Posterior vena cava (tissue), 2 donors: ENCODE measurements around the gene AR. TPM values are rescaled to one million over a fixed set of nuclear protein-coding genes. Genes with fewer than 3 reads are reported as not detected.
"Not testable (repeated sequence)": the region's sequence is repeated elsewhere in the genome, so short reads cannot be mapped to it uniquely, and the experiment has no call there.

Source experiments
- DNase-seq: peaks from one replicate; pipeline ENCODE4 v3.0.0-alpha.2; 2020; ENCODE audit warnings: low spot score
- intact Hi-C, 2 donors: fragments of 100-400 bp; cut with DNase I; formaldehyde crosslinking; loops; one replicate each; pipeline versions ENCODE4 v1.14.1 to v1.14.2; 2022 to 2023
- total RNA-seq, 2 donors: library from RNA; stranded (reverse); fragmentation: NEBNext Ultra II Directional; extraction: Animal tissue kit (Norgen Biotek cat#: 25700); gene quantifications; one replicate each; pipeline ENCODE4 v1.2.1, GENCODE V29; 2021
- donor health status: DM: yes; HTN: yes; CAD: no.
- donor health status: DM: yes; HTN: yes; CAD: no.

Gene AR
- total RNA-seq, 2 donors from 2014 or later = 12.3 to 15.4 TPM

- DNase-seq = no peak
- intact Hi-C loops = no loop called here
Observed at GRCh38 chrX:67619253-67619652, 75.4 kb downstream of the AR start.

DNA sequence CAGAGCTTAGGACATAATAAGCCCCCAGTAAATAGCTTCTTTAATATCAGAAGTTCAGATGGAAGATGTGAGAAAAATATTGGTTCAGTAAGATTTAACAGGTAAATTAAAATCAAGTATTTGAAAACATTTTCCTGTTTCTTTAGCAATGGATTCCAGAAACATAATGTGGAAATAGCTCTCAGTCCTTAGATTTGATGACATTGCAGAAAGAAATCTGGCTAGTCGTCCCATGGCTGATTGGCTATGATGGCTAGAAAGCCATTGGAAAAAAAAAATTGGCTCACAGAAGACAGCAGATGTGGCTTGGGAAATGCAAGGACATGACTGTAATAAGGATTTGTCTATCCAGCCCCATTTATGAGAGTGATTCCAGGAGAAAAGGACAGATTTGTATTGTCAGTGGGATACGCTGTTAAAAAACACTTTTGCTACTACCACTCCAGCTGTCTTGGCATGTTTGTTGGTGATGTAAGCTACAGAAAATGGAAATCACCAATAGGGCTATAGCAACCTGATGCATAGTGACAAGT is 78.3 kb downstream of the AR start:
- intact Hi-C loops = no loop called here
- DNase-seq = no peak

- intact Hi-C loops = no loop called here
- no peak for DNase-seq
Observed at GRCh38 chrX:67624325-67624724, 80.5 kb downstream of the AR start.

- intact Hi-C loops = no loop called here
- no peak for DNase-seq
Observed at GRCh38 chrX:67635424-67635823, 91.6 kb downstream of the AR start.

- intact Hi-C loops = no loop called here
- DNase-seq = no peak
Observed at GRCh38 chrX:67636532-67636931, 92.7 kb downstream of the AR start.

DNA sequence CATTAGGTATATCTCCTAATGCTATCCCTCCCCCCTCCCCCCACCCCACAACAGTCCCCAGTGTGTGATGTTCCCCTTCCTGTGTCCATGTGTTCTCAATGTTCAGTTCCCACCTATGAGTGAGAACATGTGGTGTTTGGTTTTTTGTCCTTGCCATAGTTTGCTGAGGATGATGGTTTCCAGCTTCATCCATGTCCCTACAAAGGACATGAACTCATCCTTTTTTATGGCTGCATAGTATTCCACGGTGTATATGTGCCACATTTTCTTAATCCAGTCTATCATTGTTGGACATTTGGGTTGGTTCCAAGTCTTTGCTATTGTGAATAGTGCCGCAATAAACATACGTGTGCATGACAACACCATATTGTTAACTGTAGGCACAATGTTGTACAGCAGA is 93.5 kb downstream of the AR start:
- intact Hi-C loops, DNase-seq: not testable (repeated sequence)

DNA sequence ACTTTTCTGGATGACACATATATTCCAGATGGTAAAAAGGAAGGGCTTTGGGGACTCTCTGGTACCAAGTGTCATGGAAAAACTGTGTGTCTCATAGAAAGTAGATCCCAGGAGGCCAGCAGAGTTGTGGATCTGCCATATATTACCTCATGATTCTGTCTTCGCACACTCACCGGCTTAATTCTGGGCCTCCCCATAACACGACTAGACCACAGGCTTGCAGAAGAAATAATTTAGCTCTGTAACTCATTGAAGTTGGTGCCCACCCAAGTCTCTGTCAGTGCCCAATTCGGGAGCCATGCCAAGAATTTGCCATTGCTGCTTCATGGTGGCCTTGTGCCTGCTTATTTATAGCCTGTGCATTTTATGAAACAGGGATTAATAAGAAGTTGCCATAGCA is 104.5 kb downstream of the AR start:
- intact Hi-C loops = no loop called here
- no peak for DNase-seq

DNA sequence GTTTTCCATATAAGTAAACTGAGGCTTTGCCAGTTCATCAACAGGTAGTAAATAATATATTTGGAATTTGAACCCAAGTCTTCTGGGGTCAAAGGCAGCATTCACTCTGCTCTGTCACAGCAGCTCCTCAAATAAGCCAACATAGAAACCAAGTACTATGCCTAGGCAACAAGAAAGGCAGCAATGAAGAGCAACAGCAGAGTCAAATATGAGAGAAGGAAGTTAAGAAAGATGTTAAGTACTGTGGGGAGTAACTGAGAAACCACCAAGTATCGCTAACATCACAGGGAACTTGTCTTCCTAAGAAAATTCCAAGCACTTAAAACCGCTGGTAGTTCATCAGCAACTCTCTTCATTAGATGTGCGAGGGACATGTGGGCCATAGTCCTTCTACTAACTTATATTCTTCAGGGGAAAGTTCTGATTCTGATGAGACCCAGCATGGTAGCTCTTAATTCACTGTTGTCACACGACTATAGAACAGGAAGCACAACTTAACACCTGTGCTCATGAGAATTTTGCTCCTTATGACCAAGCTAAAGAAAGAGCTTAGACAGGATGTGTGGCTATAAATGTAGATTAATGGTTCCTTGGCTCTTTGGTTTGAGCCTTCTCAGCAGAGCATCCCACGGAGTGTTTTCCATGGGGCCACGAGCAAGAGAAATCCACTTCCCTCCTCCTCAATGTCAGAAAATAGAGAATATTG is 107.8 kb downstream of the AR start:
- no peak for DNase-seq
- intact Hi-C loops = no loop called here

DNA sequence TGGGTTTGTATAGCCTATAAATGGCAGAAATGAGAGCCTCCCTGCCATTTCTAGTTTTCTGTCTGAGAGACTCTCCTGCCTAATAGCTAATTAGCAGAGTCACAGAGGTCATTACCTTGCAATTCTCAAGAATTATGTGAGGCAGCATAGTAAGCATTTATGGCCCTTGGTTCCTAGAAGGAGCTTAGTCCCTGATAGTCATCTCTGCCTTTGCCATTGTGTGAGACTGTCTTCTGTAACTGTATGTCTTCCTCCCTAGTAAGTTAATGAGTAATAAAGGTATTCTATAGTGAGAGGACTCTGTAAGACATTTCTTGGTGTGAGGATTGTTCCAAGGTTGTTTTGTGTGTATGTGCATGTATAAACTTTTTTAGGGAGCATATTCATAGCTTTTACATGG is 108.7 kb downstream of the AR start:
- DNase-seq = no peak
- intact Hi-C loops = no loop called here

DNA sequence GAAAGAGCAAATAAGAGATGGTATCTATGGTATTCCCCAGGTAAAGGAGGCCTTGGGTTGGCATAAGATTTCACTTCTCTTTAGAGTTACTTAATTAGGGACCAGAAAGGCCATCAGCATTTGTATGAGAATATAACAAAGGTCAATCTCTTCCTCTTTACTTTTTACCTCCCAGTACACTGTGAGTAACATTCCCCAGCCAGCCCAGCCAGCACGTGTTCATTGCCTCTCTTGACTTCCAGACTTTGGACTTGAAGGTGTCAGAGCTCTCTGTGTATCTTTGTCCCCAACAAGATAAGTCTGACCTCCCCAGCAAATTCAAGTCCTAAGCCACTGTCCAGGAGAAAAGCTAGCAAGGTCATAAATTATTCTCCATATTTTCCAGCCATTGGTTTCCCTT is 110.5 kb downstream of the AR start:
- intact Hi-C loops = no loop called here
- no peak for DNase-seq

GRCh38 chrX:67665583-67665982 is 121.8 kb downstream of the AR start:
- intact Hi-C loops = no loop called here
- no peak for DNase-seq

DNA sequence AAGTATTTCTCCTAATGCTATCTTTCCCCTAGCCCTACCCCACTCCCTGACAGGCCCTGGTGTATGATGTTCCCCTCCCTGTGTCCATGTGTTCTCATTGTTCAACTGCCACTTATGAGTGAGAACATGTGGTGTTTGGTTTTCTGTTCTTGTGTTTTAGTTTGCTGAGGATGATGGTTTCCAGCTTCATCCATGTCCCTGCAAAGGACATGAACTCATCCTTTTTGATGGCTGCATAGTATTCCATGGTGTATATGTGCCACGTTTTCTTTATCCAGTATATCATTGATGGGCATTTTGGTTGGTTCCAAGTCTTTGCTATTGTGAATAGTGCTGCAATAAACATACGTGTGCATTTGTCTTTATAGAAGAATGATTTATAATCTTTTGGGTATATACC is 126.9 kb downstream of the AR start:
- DNase-seq, intact Hi-C loops: not testable (repeated sequence)

DNA sequence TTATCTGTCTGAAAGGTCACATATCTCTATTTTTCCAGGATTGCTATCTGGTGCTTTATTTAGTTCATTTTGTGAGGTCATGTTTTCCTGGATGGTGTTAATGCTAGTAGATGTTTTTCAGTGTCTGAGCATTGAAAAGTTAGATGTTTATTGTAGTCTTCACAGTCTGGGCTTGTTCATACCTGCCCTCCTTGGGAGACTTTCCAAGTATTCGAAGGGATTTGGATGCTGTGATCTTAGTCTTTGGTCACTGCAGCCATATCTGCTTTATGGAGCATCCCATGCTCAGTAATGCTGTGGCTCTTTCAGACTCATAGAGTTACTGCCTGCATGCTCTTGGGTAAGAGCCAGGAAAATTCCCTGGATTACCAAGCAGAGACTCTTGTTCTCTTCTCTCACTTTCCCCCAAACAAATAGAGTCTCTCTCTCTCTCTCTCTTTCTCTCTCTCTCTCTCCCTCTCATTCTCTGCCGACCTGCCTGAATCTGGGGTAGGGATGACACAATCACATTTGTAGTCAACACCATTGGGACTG is 130.0 kb downstream of the AR start:
- intact Hi-C loops = no loop called here
- DNase-seq = no peak

DNA sequence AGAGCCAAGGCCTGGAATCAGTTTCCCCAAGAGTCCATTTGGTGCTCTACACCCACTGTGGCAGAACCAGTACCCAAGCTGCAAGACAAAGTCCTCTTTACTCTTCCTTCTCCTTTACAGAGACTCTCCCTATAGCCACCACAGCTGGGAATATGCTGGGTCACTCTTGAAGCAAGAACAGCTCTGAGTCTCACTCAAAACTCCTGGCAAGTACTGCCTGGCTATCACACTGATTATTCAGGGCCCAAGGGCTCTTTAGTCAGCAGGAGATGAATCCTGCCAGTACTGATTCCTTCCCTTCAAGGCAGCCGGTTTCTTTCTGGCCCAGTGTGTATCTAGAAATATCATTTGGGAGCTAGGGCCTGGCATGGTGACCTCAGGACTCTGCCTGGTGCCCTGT is 130.9 kb downstream of the AR start:
- no peak for DNase-seq
- intact Hi-C loops = no loop called here

- no peak for DNase-seq
- intact Hi-C loops = no loop called here
Observed at GRCh38 chrX:67684136-67684535, 140.3 kb downstream of the AR start.

DNA sequence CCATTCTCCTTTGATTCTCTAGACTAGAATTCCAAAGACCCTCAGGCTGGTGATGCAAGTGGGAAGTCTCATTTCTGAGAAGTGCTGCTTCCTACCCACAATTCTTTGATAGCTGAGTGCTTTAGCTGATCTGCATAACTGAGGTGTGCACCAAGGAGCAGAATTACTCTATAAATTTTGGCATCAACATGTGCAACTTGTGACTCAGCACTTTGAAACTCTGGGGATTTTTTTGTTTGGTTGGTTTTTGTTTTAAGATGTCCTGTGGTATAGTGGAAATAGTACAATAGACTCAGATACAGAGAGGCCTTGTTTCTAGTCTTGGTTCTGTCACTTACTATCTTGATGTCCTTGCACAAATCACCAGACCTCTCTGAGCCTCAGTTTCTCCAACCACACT is 148.4 kb downstream of the AR start:
- DNase-seq = no peak
- intact Hi-C loops = no loop called here

GRCh38 chrX:67693928-67694327 is 150.1 kb downstream of the AR start:
- no peak for DNase-seq
- intact Hi-C loops = no loop called here

- intact Hi-C loops = no loop called here
- DNase-seq = no peak
Observed at GRCh38 chrX:67697452-67697851, 153.6 kb downstream of the AR start.

DNA sequence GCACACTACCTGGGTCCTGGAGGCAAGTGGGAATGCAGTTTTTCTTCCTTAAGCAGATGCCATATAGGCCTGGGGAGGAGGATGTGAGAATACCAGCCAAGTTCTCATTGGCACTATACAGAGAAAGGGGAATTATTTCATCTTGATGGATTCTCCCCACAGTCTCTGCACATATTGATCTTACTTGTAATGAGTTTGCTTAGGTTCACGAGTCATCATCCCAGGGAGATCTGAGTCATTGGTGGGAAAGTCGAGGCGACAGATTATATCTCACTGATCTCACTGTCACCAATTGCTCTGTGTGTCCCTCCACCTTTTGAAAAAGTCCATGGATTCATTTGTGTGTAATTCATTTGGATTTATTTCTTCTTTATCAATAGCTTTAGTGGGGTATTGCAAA is 156.8 kb downstream of the AR start:
- DNase-seq = no peak
- intact Hi-C loops = no loop called here

GRCh38 chrX:67714004-67714403 is 170.2 kb downstream of the AR start:
- intact Hi-C loops = no loop called here
- no peak for DNase-seq

DNA sequence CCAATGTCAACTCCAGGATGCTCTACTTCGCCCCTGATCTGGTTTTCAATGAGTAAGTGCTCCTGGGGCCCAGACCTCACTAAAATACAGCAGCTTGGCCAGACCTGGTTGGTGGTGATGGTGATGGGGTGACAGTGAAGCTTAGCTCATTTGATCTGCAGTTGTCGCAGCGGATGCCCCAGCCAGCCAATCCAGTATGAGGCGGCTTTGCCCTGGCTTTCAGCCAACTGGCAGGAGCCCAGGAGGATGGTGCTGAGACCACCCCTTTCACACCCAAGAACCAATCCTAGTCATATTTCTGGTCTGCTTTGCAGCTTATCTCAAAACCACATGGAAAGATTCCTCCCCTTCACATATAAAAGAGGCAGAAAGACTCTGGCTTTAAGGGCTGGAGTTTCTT is 173.8 kb downstream of the AR start:
- intact Hi-C loops = loop anchor here in 1 of 2 donors (5.0 kb wide), 1 partner anchor 985 kb away; no protein-coding TSS in a partner anchor
- no peak for DNase-seq
